T-helper 17 cell (primary cell): ENCODE measurements around the gene SAP30BP. TPM values are rescaled to one million over a fixed set of nuclear protein-coding genes. Genes with fewer than 3 reads are reported as not detected.
"Not testable (repeated sequence)": the region's sequence is repeated elsewhere in the genome, so short reads cannot be mapped to it uniquely, and the experiment has no call there.

Source experiments
- ATAC-seq: fragments of 150-1000 bp; cut with Tn5 transposase; 2 replicates; pipeline ENCODE4 v1.10.0; 2021; ENCODE audit warnings: mild to moderate bottlenecking, moderate library complexity
- DNase-seq, 3 donors: peaks; one replicate each; pipeline versions ENCODE4 v3.0.0 to v3.0.0-alpha.2; 2020 to 2021
- H3K9me3 ChIP-seq: one replicate; pipeline ENCODE4 v1.7.0; 2013; ENCODE audit warnings: low read length, mild to moderate bottlenecking; ENCODE audit not compliant: control insufficient read depth, poor library complexity, severe bottlenecking
- H3K27ac Mint-ChIP-seq: one replicate; pipeline ENCODE4 v1.8.0; 2022; ENCODE audit warnings: mild to moderate bottlenecking, moderate library complexity, mixed read lengths
- H3K27me3 Mint-ChIP-seq: one replicate; pipeline ENCODE4 v1.8.0; 2022; ENCODE audit warnings: mixed read lengths
- H3K36me3 Mint-ChIP-seq: one replicate; pipeline ENCODE4 v1.8.0; 2022; ENCODE audit warnings: low read depth, mixed read lengths
- H3K4me1 Mint-ChIP-seq: one replicate; pipeline ENCODE4 v1.8.0; 2022; ENCODE audit warnings: mild to moderate bottlenecking, mixed read lengths
- H3K4me3 Mint-ChIP-seq: one replicate; pipeline ENCODE4 v1.8.0; 2022; ENCODE audit warnings: mild to moderate bottlenecking, moderate library complexity, mixed read lengths
- total RNA-seq, 4 donors: library from RNA in 2 of 4; stranded (reverse) in 2 of 4; gene quantifications; one replicate each; pipeline ENCODE4 v1.2.3 and lab custom pipeline; 2022 to 2026

The SAP30BP gene
- total RNA-seq, 2 donors from 2014 or later, result 178 to 235 TPM

GRCh38 chr17:75637143-75637538 lies 30.0 kb upstream of the SAP30BP start:
- Mint-ChIP-seq H3K4me3 (no peak overlapping the region), H3K27me3 (no peaks in the 10 kb centered on the region), H3K36me3 (no peaks in the 10 kb centered on the region), H3K4me1 (peaks cover 3% of the 10 kb centered on the region), H3K27ac (no peak overlapping the region)
- DNase-seq, result no peak
- ATAC-seq, result no peak
- no peaks in the 10 kb centered on the region for H3K9me3 ChIP-seq

- H3K4me3 Mint-ChIP-seq, result no peak overlapping the region
- H3K36me3 Mint-ChIP-seq, result no peaks in the 10 kb centered on the region
- no peak for DNase-seq
- ATAC-seq, result no peak
- peaks cover 3% of the 10 kb centered on the region for H3K4me1 Mint-ChIP-seq
- H3K27ac Mint-ChIP-seq, result no peak overlapping the region
- H3K9me3 ChIP-seq, result no peaks in the 10 kb centered on the region
- H3K27me3 Mint-ChIP-seq, result no peaks in the 10 kb centered on the region
Observed at GRCh38 chr17:75637551-75637950, 29.6 kb upstream of the SAP30BP start.

- not testable (repeated sequence) for H3K9me3 ChIP-seq, H3K36me3 Mint-ChIP-seq, DNase-seq, H3K4me3 Mint-ChIP-seq, H3K27me3 Mint-ChIP-seq, H3K4me1 Mint-ChIP-seq, ATAC-seq, H3K27ac Mint-ChIP-seq
Observed at GRCh38 chr17:75638039-75638438, 29.1 kb upstream of the SAP30BP start.

DNA sequence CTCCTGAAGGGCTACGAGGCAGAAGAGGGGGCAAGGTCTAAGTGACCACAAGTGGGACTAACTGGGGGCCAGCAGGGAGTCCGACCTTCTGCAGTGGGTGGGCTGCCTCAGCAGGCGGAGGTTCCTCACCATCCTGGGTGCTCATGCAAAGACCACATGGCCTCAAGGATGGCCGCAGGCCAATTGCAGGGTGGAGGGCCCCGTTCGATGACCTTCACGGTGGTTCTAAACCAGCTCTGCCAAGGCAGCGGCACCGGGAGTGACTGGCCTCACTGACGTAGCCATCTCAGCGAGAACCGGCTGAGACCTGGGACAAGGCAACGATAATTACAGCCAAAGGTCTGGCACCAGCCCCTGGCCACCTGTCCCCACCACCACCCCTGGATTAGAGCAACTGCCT lies 28.2 kb upstream of the SAP30BP start:
- H3K4me1 Mint-ChIP-seq, result peaks cover 1% of the 10 kb centered on the region
- H3K9me3 ChIP-seq, result no peaks in the 10 kb centered on the region
- no peak overlapping the region for H3K4me3 Mint-ChIP-seq
- H3K27ac Mint-ChIP-seq, result no peak overlapping the region
- H3K27me3 Mint-ChIP-seq, result no peaks in the 10 kb centered on the region
- no peak for ATAC-seq
- DNase-seq, result no peak
- no peaks in the 10 kb centered on the region for H3K36me3 Mint-ChIP-seq

- no peak for DNase-seq
- H3K27ac Mint-ChIP-seq, result no peak overlapping the region
- no peaks in the 10 kb centered on the region for H3K36me3 Mint-ChIP-seq
- H3K4me1 Mint-ChIP-seq, result no peaks in the 10 kb centered on the region
- ATAC-seq, result no peak
- no peaks in the 10 kb centered on the region for H3K9me3 ChIP-seq
- no peaks in the 10 kb centered on the region for H3K27me3 Mint-ChIP-seq
- H3K4me3 Mint-ChIP-seq, result no peak overlapping the region
Observed at GRCh38 chr17:75639327-75639726, 27.8 kb upstream of the SAP30BP start.

- ATAC-seq (no peak), DNase-seq (no peak)
- no peaks in the 10 kb centered on the region for H3K9me3 ChIP-seq
- no peak overlapping the region for H3K4me3 Mint-ChIP-seq
- no peaks in the 10 kb centered on the region for H3K27me3 Mint-ChIP-seq
- no peak overlapping the region for H3K27ac Mint-ChIP-seq
- H3K4me1 Mint-ChIP-seq, result no peaks in the 10 kb centered on the region
- H3K36me3 Mint-ChIP-seq, result no peaks in the 10 kb centered on the region
Observed at GRCh38 chr17:75639771-75640555, 27.2 kb upstream of the SAP30BP start.

DNA sequence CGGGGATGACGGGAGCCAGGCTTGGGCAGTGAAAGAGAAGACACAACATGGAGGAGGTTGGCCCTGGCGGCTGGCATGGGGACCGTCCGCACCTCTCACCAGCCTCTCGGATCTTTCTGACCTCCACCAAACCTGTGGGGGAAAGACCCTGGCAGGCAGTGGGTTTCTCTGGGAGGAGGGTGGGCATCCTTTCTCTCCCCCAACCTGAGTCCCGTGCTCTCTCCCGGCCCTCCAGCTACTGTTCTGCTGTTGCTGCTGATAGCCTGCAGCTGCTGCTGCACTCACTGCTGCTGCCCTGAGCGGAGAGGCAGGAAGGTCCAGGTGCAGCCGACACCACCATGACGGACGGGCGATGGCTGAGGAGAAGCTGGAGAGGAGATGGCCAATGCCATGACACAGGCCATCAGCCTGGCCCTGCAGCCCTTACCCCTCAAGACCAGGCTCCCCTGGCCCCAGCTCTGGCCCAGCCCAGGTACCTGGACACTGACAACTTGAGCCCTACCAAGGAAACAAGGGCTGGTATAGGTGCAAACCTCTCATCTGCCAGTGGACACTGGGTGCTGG lies 26.5 kb upstream of the SAP30BP start:
- H3K4me1 Mint-ChIP-seq, result no peaks in the 10 kb centered on the region
- no peaks in the 10 kb centered on the region for H3K36me3 Mint-ChIP-seq
- no peaks in the 10 kb centered on the region for H3K9me3 ChIP-seq

DNA sequence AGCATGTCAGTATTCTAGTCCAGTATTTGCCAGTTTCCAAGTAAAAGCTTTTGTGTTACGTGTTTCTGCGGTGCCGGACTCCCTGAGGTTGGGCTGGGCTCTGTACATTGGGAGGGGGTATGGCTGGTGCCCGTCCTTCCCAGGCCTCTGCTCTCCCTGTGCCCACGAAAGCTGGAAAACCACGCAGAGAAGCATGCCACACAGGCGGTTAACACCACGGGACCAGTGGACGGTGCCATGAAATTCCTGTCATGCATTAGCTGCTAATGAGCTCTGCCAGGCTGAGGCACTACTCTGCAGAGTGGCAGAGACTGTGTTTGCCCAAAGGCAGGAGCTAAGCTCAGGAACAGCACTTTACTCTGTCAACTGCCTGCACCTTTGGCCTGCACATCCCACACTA lies 25.8 kb upstream of the SAP30BP start:
- no peaks in the 10 kb centered on the region for H3K9me3 ChIP-seq
- H3K4me1 Mint-ChIP-seq, result no peaks in the 10 kb centered on the region
- ATAC-seq (no peak), DNase-seq (no peak)
- no peaks in the 10 kb centered on the region for H3K27me3 Mint-ChIP-seq
- H3K4me3 Mint-ChIP-seq, result no peak overlapping the region
- H3K27ac Mint-ChIP-seq, result no peak overlapping the region
- H3K36me3 Mint-ChIP-seq, result no peaks in the 10 kb centered on the region

More for the DNA sequence above, 26.5 kb upstream of the SAP30BP start:
- ATAC-seq, result no peak
- no peak overlapping the region for H3K27ac Mint-ChIP-seq
- H3K27me3 Mint-ChIP-seq, result no peaks in the 10 kb centered on the region
- DNase-seq, result no peak
- no peak overlapping the region for H3K4me3 Mint-ChIP-seq

GRCh38 chr17:75642182-75642783 lies 24.9 kb upstream of the SAP30BP start:
- DNase-seq (no peak), ATAC-seq (no peak)
- Mint-ChIP-seq H3K4me3 (no peak overlapping the region), H3K27ac (no peak overlapping the region), H3K4me1 (peaks cover 3% of the 10 kb centered on the region), H3K27me3 (no peaks in the 10 kb centered on the region), H3K36me3 (no peaks in the 10 kb centered on the region)
- H3K9me3 ChIP-seq, result no peaks in the 10 kb centered on the region

- no peaks in the 10 kb centered on the region for H3K9me3 ChIP-seq
- ATAC-seq, result no peak
- H3K4me1 Mint-ChIP-seq, result peaks cover 3% of the 10 kb centered on the region
- H3K36me3 Mint-ChIP-seq, result no peaks in the 10 kb centered on the region
- H3K27me3 Mint-ChIP-seq, result no peaks in the 10 kb centered on the region
- H3K27ac Mint-ChIP-seq, result no peak overlapping the region
- DNase-seq, result no peak
- H3K4me3 Mint-ChIP-seq, result no peak overlapping the region
Observed at GRCh38 chr17:75642784-75643642, 24.1 kb upstream of the SAP30BP start.

- no peak overlapping the region for H3K27ac Mint-ChIP-seq
Observed at GRCh38 chr17:75643643-75644017, 23.5 kb upstream of the SAP30BP start.

DNA sequence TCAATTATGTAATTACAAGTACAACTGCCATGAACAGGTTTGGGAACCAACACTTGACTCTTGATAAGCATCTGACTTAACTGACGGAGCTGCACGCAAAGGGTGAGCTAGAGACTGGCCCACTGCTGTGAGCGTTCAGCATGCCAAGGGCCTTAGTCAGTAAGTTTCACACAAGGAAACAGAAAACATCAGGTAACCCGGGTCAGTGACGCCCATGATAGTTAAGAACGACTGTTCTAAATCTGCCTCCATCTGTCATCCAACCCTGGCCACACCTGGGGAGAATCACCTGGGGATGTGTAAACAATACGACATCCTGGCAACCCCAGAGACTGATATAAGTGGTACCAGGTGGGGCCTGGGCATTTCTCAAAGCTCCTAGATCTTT lies 21.6 kb upstream of the SAP30BP start:
- ATAC-seq (no peak), DNase-seq (no peak)
- H3K4me1 Mint-ChIP-seq, result peaks cover 5% of the 10 kb centered on the region
- no peaks in the 10 kb centered on the region for H3K36me3 Mint-ChIP-seq
- no peak overlapping the region for H3K4me3 Mint-ChIP-seq
- no peaks in the 10 kb centered on the region for H3K27me3 Mint-ChIP-seq
- H3K9me3 ChIP-seq, result no peaks in the 10 kb centered on the region
- no peak overlapping the region for H3K27ac Mint-ChIP-seq

More at GRCh38 chr17:75643643-75644017, 23.5 kb upstream of the SAP30BP start:
- no peaks in the 10 kb centered on the region for H3K27me3 Mint-ChIP-seq
- ATAC-seq, result no peak
- no peaks in the 10 kb centered on the region for H3K36me3 Mint-ChIP-seq
- DNase-seq, result no peak
- no peaks in the 10 kb centered on the region for H3K9me3 ChIP-seq
- H3K4me3 Mint-ChIP-seq, result no peak overlapping the region
- H3K4me1 Mint-ChIP-seq, result peaks cover 5% of the 10 kb centered on the region
